Left lung (tissue), 10 donors: ENCODE measurements around the gene LGR4. TPM values are rescaled to one million over a fixed set of nuclear protein-coding genes. Genes with fewer than 3 reads are reported as not detected.

Source experiments
- ATAC-seq: fragments of 200-7000 bp; cut with Tn5 transposase; one replicate; pipeline ENCODE4 v1.9.1; 2020; ENCODE audit warnings: moderate library complexity
- DNase-seq, 4 donors: peaks; one replicate each; pipeline ENCODE4 v3.0.0-alpha.2; 2013 to 2020
- H3K27ac ChIP-seq, 2 donors: fragments of 200-600 bp; sonication (generic) in 1 of 2; one replicate each; pipeline versions ENCODE4 v1.5.0 to v1.8.0; 2020 to 2021
- H3K27me3 ChIP-seq, 2 donors: fragments of 200-600 bp; sonication (generic) in 1 of 2; one replicate each; pipeline versions ENCODE4 v1.5.0 to v1.8.0; 2020 to 2021
- H3K36me3 ChIP-seq, 2 donors: fragments of 200-600 bp; sonication (generic) in 1 of 2; one replicate each; pipeline versions ENCODE4 v1.5.0 to v1.8.0; 2020 to 2021
- H3K4me1 ChIP-seq, 2 donors: fragments of 200-600 bp; one replicate each; pipeline ENCODE4 v1.8.0; 2021
- H3K4me3 ChIP-seq, 2 donors: fragments of 200-600 bp; sonication (generic) in 1 of 2; one replicate each; pipeline versions ENCODE4 v1.5.0 to v1.8.0; 2020 to 2021; ENCODE audit warnings: mild to moderate bottlenecking in 1 of 2
- H3K9me3 ChIP-seq, 2 donors: fragments of 200-600 bp; sonication (generic) in 1 of 2; one replicate each; pipeline versions ENCODE4 v1.5.0 to v1.8.0; 2020 to 2021
- CTCF ChIP-seq, 2 donors: fragments of 200-600 bp; sonication (generic) in 1 of 2; IDR thresholded peaks; one replicate each; pipeline versions ENCODE4 v1.5.0 to v1.8.0; 2021; ENCODE audit warnings: antibody characterized with exemption in 2 of 2
- intact Hi-C, 2 donors: fragments of 100-400 bp; cut with DNase I; formaldehyde crosslinking; loops; one replicate each; pipeline versions ENCODE4 v1.11.2 to v1.14.2; 2022
- polyA plus RNA-seq, 6 donors: library from polyadenylated mRNA; unstranded; fragments of 120-200 nt; gene quantifications; one replicate each; pipeline ENCODE4 v1.2.1, GENCODE V29; 2013; ENCODE audit not compliant: insufficient read length in 6 of 6
- total RNA-seq, 2 donors: library from RNA; stranded (reverse); fragmentation: NEBNext Ultra II Directional; extraction: Animal tissue kit (Norgen Biotek cat#: 25700); gene quantifications; one replicate each; pipeline ENCODE4 v1.2.1, GENCODE V29; 2021
- donor health status: DM: no; HTN: yes; CAD: no.
- donor health status: DM: no; HTN: no; CAD: no.

LGR4 gene
- total and polyA plus RNA-seq, 8 donors: 4.0 to 23.7 (median 21.7) TPM

- no peak overlapping the region for H3K27ac ChIP-seq
- intact Hi-C loops: no loop called here
- ATAC-seq: no peak
- H3K27me3 ChIP-seq: no peaks in the 10 kb centered on the region
- H3K36me3 ChIP-seq: no peaks in the 10 kb centered on the region
- H3K9me3 ChIP-seq: no peaks in the 10 kb centered on the region
- no peak for DNase-seq
- H3K4me3 ChIP-seq: no peak overlapping the region
- TF ChIP-seq CTCF (IDR thresholded peaks at IDR 0.05): no peak
- H3K4me1 ChIP-seq: no peaks in the 10 kb centered on the region
These were observed 35.7 kb downstream of the LGR4 start for GRCh38 chr11:27436916-27437315.

GRCh38 chr11:27433742-27434141 is 38.8 kb downstream of the LGR4 start:
- TF ChIP-seq CTCF (IDR thresholded peaks at IDR 0.05): no peak
- H3K9me3 ChIP-seq: no peaks in the 10 kb centered on the region
- H3K27me3 ChIP-seq: no peaks in the 10 kb centered on the region
- H3K4me1 ChIP-seq: no peaks in the 10 kb centered on the region
- ATAC-seq: no peak
- no peak overlapping the region for H3K27ac ChIP-seq
- H3K4me3 ChIP-seq: no peak overlapping the region
- intact Hi-C loops: no loop called here
- no peak for DNase-seq
- H3K36me3 ChIP-seq: no peaks in the 10 kb centered on the region

- Histone ChIP-seq H3K36me3 (no peaks in the 10 kb centered on the region), H3K9me3 (no peaks in the 10 kb centered on the region), H3K27ac (no peak overlapping the region), H3K27me3 (no peaks in the 10 kb centered on the region), H3K4me3 (no peak overlapping the region), H3K4me1 (no peaks in the 10 kb centered on the region)
- intact Hi-C loops: no loop called here
- TF ChIP-seq CTCF (IDR thresholded peaks at IDR 0.05): no peak
- DNase-seq: no peak
- ATAC-seq: no peak
These were observed 40.8 kb downstream of the LGR4 start for GRCh38 chr11:27431808-27432207.

GRCh38 chr11:27429761-27430393 is 42.7 kb downstream of the LGR4 start:
- intact Hi-C loops: no loop called here
- Histone ChIP-seq H3K36me3 (no peaks in the 10 kb centered on the region), H3K27me3 (no peaks in the 10 kb centered on the region), H3K27ac (no peak overlapping the region), H3K9me3 (no peaks in the 10 kb centered on the region), H3K4me1 (no peaks in the 10 kb centered on the region), H3K4me3 (no peak overlapping the region)
- TF ChIP-seq CTCF (IDR thresholded peaks at IDR 0.05): no peak
- ATAC-seq: no peak
- no peak for DNase-seq

- no peak for TF ChIP-seq CTCF (IDR thresholded peaks at IDR 0.05)
- Histone ChIP-seq H3K4me3 (no peak overlapping the region), H3K27me3 (no peaks in the 10 kb centered on the region), H3K27ac (no peak overlapping the region), H3K4me1 (no peaks in the 10 kb centered on the region), H3K36me3 (no peaks in the 10 kb centered on the region), H3K9me3 (no peaks in the 10 kb centered on the region)
- ATAC-seq: no peak
- intact Hi-C loops: no loop called here
- no peak for DNase-seq
These were observed 45.2 kb downstream of the LGR4 start for GRCh38 chr11:27427183-27427980.
